ENCODE results near the gene IGFBP4.

The IGFBP4 gene

DNA sequence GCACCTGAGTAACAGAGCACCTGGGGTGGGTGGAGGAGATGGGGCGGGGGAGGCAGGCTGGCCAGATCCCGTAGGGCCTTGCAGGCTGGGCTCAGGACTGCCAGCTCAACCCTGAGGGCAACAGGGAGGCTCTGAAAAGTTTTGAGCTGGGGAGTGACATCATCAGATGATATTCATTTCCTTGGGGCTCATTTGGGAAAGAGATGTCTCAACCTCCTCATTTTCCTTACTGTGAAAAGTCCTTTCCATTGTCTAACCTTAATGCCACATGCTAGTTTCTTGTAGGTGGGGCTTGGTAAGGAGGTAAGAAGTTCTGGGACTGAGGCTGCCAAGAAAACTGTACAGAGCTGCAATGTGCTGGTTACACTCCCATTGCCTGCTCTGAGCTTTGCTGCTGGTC, 54.4 kb downstream of the IGFBP4 start:
- ChIA-PET POLR2A (interaction anchor here (0.7 to 1.1 kb wide), 3 partner anchors 11 to 28 kb away, joined by 3 to 5 read pairs (median 4); no protein-coding TSS in a partner anchor), CTCF (interaction anchor here (0.6 to 2.7 kb wide), 9 partner anchors 11 to 98 kb away, joined by 3 to 15 read pairs (median 6); no protein-coding TSS in a partner anchor)
- DNase-seq (ENCODE audit: low read depth, low spot score), result no peak
- H3K4me3 ChIP-seq (ENCODE audit: low read depth, low read length), result no peak overlapping the region
- no peak for TF ChIP-seq CTCF (IDR thresholded peaks at IDR 0.05; ENCODE audit: insufficient read depth, low read length, missing control alignments)

GRCh38 chr17:40498281-40499084, 55.2 kb downstream of the IGFBP4 start:
- no peak for DNase-seq (ENCODE audit: low read depth, low spot score)
- POLR2A ChIA-PET, result interaction anchor here (0.7 to 1.1 kb wide), 2 partner anchors 14 to 27 kb away, joined by 3 to 4 read pairs; no protein-coding TSS in a partner anchor
- CTCF ChIA-PET, result interaction anchor here (0.5 to 2.7 kb wide), 13 partner anchors 8 to 99 kb away, joined by 3 to 15 read pairs (median 4); no protein-coding TSS in a partner anchor
- no peak overlapping the region for H3K4me3 ChIP-seq (ENCODE audit: low read depth, low read length)
- TF ChIP-seq CTCF (IDR thresholded peaks at IDR 0.05; ENCODE audit: insufficient read depth, low read length, missing control alignments), result no peak

- POLR2A ChIA-PET, result interaction anchor here (0.7 to 0.9 kb wide), 2 partner anchors 10 to 22 kb away, joined by 3 to 4 read pairs; no protein-coding TSS in a partner anchor
- TF ChIP-seq CTCF (IDR thresholded peaks at IDR 0.05; ENCODE audit: insufficient read depth, low read length, missing control alignments), result no peak
- no peak for DNase-seq (ENCODE audit: low read depth, low spot score)
- CTCF ChIA-PET, result interaction anchor here (1.0 to 2.2 kb wide), 4 partner anchors 8 to 33 kb away, joined by 3 to 8 read pairs (median 3); no protein-coding TSS in a partner anchor
- no peak overlapping the region for H3K4me3 ChIP-seq (ENCODE audit: low read depth, low read length)
Measured at GRCh38 chr17:40499551-40500189, 56.4 kb downstream of the IGFBP4 start.

- ChIA-PET POLR2A (interaction anchor here (0.7 kb wide), 1 partner anchor 10 kb away, joined by 3 read pairs; no protein-coding TSS in a partner anchor), CTCF (interaction anchor here (1.4 to 2.2 kb wide), 2 partner anchors 10 to 32 kb away, joined by 3 to 8 read pairs; no protein-coding TSS in a partner anchor)
- TF ChIP-seq CTCF (IDR thresholded peaks at IDR 0.05; ENCODE audit: insufficient read depth, low read length, missing control alignments), result no peak
- H3K4me3 ChIP-seq (ENCODE audit: low read depth, low read length), result no peak overlapping the region
- DNase-seq (ENCODE audit: low read depth, low spot score), result no peak
Measured at GRCh38 chr17:40500190-40500589, 56.9 kb downstream of the IGFBP4 start.

- H3K4me3 ChIP-seq (ENCODE audit: low read depth, low read length), result no peak overlapping the region
Measured at GRCh38 chr17:40500709-40501108, 57.5 kb downstream of the IGFBP4 start.

More at GRCh38 chr17:40500709-40501108, 57.5 kb downstream of the IGFBP4 start:
- DNase-seq (ENCODE audit: low read depth, low spot score), result no peak
- ChIA-PET CTCF (no interaction called here), POLR2A (no interaction called here)
- no peak for TF ChIP-seq CTCF (IDR thresholded peaks at IDR 0.05; ENCODE audit: insufficient read depth, low read length, missing control alignments)
